Activated CD4-positive, alpha-beta T cell treated with anti-CD3 and anti-CD28 coated beads for 36 hours (primary cell): ENCODE results near the gene P3H1. TPM values are rescaled to one million over a fixed set of nuclear protein-coding genes. Genes with fewer than 3 reads are reported as not detected.

ENCODE experiments used
- ATAC-seq: fragments of 200-7000 bp; cut with Tn5 transposase; one replicate; pipeline ENCODE4 v1.10.0; 2021; ENCODE audit warnings: mild to moderate bottlenecking, moderate library complexity
- CTCF ChIA-PET: fragments of 350-600 bp; sonication (Branson Sonifier 250); formaldehyde crosslinking; loops from one replicate; lab custom pipeline; 2021; ENCODE audit warnings: antibody characterized with exemption; lab: Charles Lee
- POLR2A ChIA-PET: fragments of 350-600 bp; sonication (Branson Sonifier 250); formaldehyde crosslinking; loops from one replicate; lab custom pipeline; 2021; ENCODE audit warnings: antibody characterized with exemption, inconsistent platforms; lab: Charles Lee
- DNase-seq: peaks from one replicate; pipeline ENCODE4 v3.0.0-alpha.2; 2020
- H3K27ac Mint-ChIP-seq: one replicate; pipeline ENCODE4 v1.8.0; 2021; ENCODE audit warnings: mixed read lengths
- H3K27me3 Mint-ChIP-seq: one replicate; pipeline ENCODE4 v1.8.0; 2021; ENCODE audit warnings: mixed read lengths
- H3K36me3 Mint-ChIP-seq: one replicate; pipeline ENCODE4 v1.8.0; 2021; ENCODE audit warnings: low read depth, mixed read lengths
- H3K4me1 Mint-ChIP-seq: one replicate; pipeline ENCODE4 v1.8.0; 2021; ENCODE audit warnings: mixed read lengths
- H3K4me3 Mint-ChIP-seq: one replicate; pipeline ENCODE4 v1.8.0; 2021; ENCODE audit warnings: mild to moderate bottlenecking, moderate library complexity, mixed read lengths
- H3K9me3 Mint-ChIP-seq: one replicate; pipeline ENCODE4 v1.8.0; 2021; ENCODE audit warnings: low read depth, mixed read lengths
- intact Hi-C, 2 experiments: fragments of 100-400 bp; cut with DNase I in 1 of 2; cut with micrococcal nuclease in 1 of 2; formaldehyde crosslinking; loops; one replicate each; pipeline versions ENCODE4 v1.14.2 to v1.15.1; 2022 to 2024; cut with DNase I, micrococcal nuclease
- total RNA-seq, 2 experiments: library from RNA; stranded (reverse); gene quantifications; one replicate each; pipeline ENCODE4 v1.2.3, GENCODE V29; 2021

P3H1 gene
- total RNA-seq, 2 experiments from 2014 or later: 24.3 to 28.8 TPM

- ChIA-PET CTCF (no interaction called here), POLR2A (no interaction called here)
- Mint-ChIP-seq H3K4me3 (no peak overlapping the region), H3K4me1 (peaks cover 10% of the 10 kb centered on the region), H3K27me3 (no peaks in the 10 kb centered on the region), H3K27ac (no peak overlapping the region), H3K9me3 (no peaks in the 10 kb centered on the region), H3K36me3 (peaks cover 7% of the 10 kb centered on the region)
- intact Hi-C loops: no loop called here
- no peak for DNase-seq
- no peak for ATAC-seq
These were observed 21.2 kb upstream of the P3H1 start for GRCh38 chr1:42788021-42788420.

- no peak overlapping the region for H3K4me3 Mint-ChIP-seq
These were observed 19.3 kb upstream of the P3H1 start for GRCh38 chr1:42786097-42786496.

GRCh38 chr1:42784946-42785693 is 18.3 kb upstream of the P3H1 start, which contains the start of gene TMEM269:
Gene TMEM269, plus strand, starts transcription at chr1:42784991. Its CDS starts 4,903 bp downstream, at chr1:42789894.
- peak; percentile 75 for DNase-seq
- H3K27me3 Mint-ChIP-seq: no peaks in the 10 kb centered on the region
- ChIA-PET POLR2A (interaction anchor here (0.7 kb wide), 1 partner anchor 61 kb away, joined by 4 read pairs; the partner anchor contains the start of gene ZNF691), CTCF (interaction anchor here (1.2 to 2.1 kb wide), 2 partner anchors 12 to 288 kb away, joined by 3 to 9 read pairs; no protein-coding TSS in a partner anchor)
- H3K9me3 Mint-ChIP-seq: no peaks in the 10 kb centered on the region
- ATAC-seq: peak; percentile 94
- peak within 1 kb of the TSS; percentile 48 for H3K4me3 Mint-ChIP-seq
- peak within 1 kb of the TSS; percentile 78 for H3K27ac Mint-ChIP-seq
- peaks cover 10% of the 10 kb centered on the region for H3K4me1 Mint-ChIP-seq
- intact Hi-C loops: no loop called here
- peaks cover 21% of the 10 kb centered on the region for H3K36me3 Mint-ChIP-seq

More at GRCh38 chr1:42786097-42786496, 19.3 kb upstream of the P3H1 start:
- POLR2A ChIA-PET: no interaction called here
- Mint-ChIP-seq H3K4me1 (peaks cover 10% of the 10 kb centered on the region), H3K9me3 (no peaks in the 10 kb centered on the region), H3K27me3 (no peaks in the 10 kb centered on the region), H3K36me3 (peaks cover 15% of the 10 kb centered on the region), H3K27ac (peak overlapping the region; percentile 7)
- DNase-seq (no peak), ATAC-seq (no peak)
- CTCF ChIA-PET: no interaction called here
- intact Hi-C loops: no loop called here

- CTCF ChIA-PET: interaction anchor here (0.5 to 2.1 kb wide), 4 partner anchors 11 to 289 kb away, joined by 3 to 9 read pairs (median 4); partner anchors contain the start of genes C1orf50 and P3H1
- peaks cover 21% of the 10 kb centered on the region for H3K36me3 Mint-ChIP-seq
- intact Hi-C loops: no loop called here
These were observed 17.7 kb upstream of the P3H1 start for GRCh38 chr1:42784547-42784945.

GRCh38 chr1:42783092-42783491 is 16.3 kb upstream of the P3H1 start:
- Mint-ChIP-seq H3K36me3 (peaks cover 27% of the 10 kb centered on the region), H3K27me3 (no peaks in the 10 kb centered on the region)
- POLR2A ChIA-PET: no interaction called here

More at GRCh38 chr1:42784547-42784945, 17.7 kb upstream of the P3H1 start:
- Mint-ChIP-seq H3K4me3 (no peak overlapping the region), H3K27me3 (no peaks in the 10 kb centered on the region), H3K27ac (no peak overlapping the region), H3K4me1 (peaks cover 10% of the 10 kb centered on the region), H3K9me3 (no peaks in the 10 kb centered on the region)
- no peak for ATAC-seq
- POLR2A ChIA-PET: interaction anchor here (0.7 kb wide), 1 partner anchor 62 kb away, joined by 4 read pairs; the partner anchor contains the start of gene ZNF691
- no peak for DNase-seq

GRCh38 chr1:42780176-42780575 is 13.3 kb upstream of the P3H1 start:
- CTCF ChIA-PET: interaction anchor here (0.6 to 3.6 kb wide), 5 partner anchors 11 to 293 kb away, joined by 3 to 31 read pairs (median 4); partner anchors contain the start of gene ZNF691
- POLR2A ChIA-PET: no interaction called here
- no peaks in the 10 kb centered on the region for H3K27me3 Mint-ChIP-seq
- no peak overlapping the region for H3K4me3 Mint-ChIP-seq
- intact Hi-C loops: no loop called here
- H3K4me1 Mint-ChIP-seq: peaks cover 4% of the 10 kb centered on the region
- DNase-seq (no peak), ATAC-seq (no peak)
- H3K36me3 Mint-ChIP-seq: peaks cover 47% of the 10 kb centered on the region
- H3K27ac Mint-ChIP-seq: no peak overlapping the region
- no peaks in the 10 kb centered on the region for H3K9me3 Mint-ChIP-seq

More at GRCh38 chr1:42783092-42783491, 16.3 kb upstream of the P3H1 start:
- Mint-ChIP-seq H3K4me3 (no peak overlapping the region), H3K9me3 (no peaks in the 10 kb centered on the region), H3K4me1 (peaks cover 12% of the 10 kb centered on the region), H3K27ac (no peak overlapping the region)
- intact Hi-C loops: no loop called here
- CTCF ChIA-PET: interaction anchor here (0.5 to 2.1 kb wide), 5 partner anchors 12 to 290 kb away, joined by 3 to 9 read pairs (median 5); partner anchors contain the start of genes C1orf50 and P3H1
- ATAC-seq (no peak), DNase-seq (no peak)

GRCh38 chr1:42779725-42780124 is 12.9 kb upstream of the P3H1 start:
- intact Hi-C loops: loop anchor here in 1 of 2 experiments (2.0 kb wide), 1 partner anchor 293 kb away; no protein-coding TSS in a partner anchor
- Mint-ChIP-seq H3K27me3 (no peaks in the 10 kb centered on the region), H3K4me1 (peaks cover 8% of the 10 kb centered on the region), H3K36me3 (peaks cover 51% of the 10 kb centered on the region), H3K9me3 (no peaks in the 10 kb centered on the region), H3K27ac (peak overlapping the region; percentile 55), H3K4me3 (no peak overlapping the region)
- CTCF ChIA-PET: interaction anchor here (0.6 to 3.6 kb wide), 6 partner anchors 10 to 736 kb away, joined by 3 to 31 read pairs (median 4); partner anchors contain the start of gene ZNF691
- ATAC-seq (no peak), DNase-seq (no peak)
- POLR2A ChIA-PET: no interaction called here

- Mint-ChIP-seq H3K36me3 (peaks cover 53% of the 10 kb centered on the region), H3K27me3 (no peaks in the 10 kb centered on the region), H3K27ac (no peak overlapping the region), H3K4me1 (peaks cover 14% of the 10 kb centered on the region), H3K4me3 (no peak overlapping the region), H3K9me3 (no peaks in the 10 kb centered on the region)
- ChIA-PET CTCF (interaction anchor here (0.6 to 3.6 kb wide), 11 partner anchors 8 to 295 kb away, joined by 3 to 31 read pairs (median 5); partner anchors contain the start of genes C1orf50, P3H1 and ZNF691), POLR2A (interaction anchor here (0.6 to 1.5 kb wide), 4 partner anchors 13 to 184 kb away, joined by 3 to 6 read pairs (median 4); no protein-coding TSS in a partner anchor)
- ATAC-seq: peak; percentile 79
- intact Hi-C loops: loop anchor here (1.0 to 2.0 kb wide), 3 partner anchors 135 to 295 kb away; no protein-coding TSS in a partner anchor
- peak; percentile 55 for DNase-seq
These were observed 11.0 kb upstream of the P3H1 start for GRCh38 chr1:42777852-42778251.

GRCh38 chr1:42776502-42776901 is 9.7 kb upstream of the P3H1 start:
- Mint-ChIP-seq H3K4me3 (no peak overlapping the region), H3K4me1 (peaks cover 22% of the 10 kb centered on the region), H3K36me3 (peaks cover 53% of the 10 kb centered on the region), H3K9me3 (no peaks in the 10 kb centered on the region), H3K27ac (no peak overlapping the region), H3K27me3 (no peaks in the 10 kb centered on the region)
- intact Hi-C loops: no loop called here
- ATAC-seq (no peak), DNase-seq (no peak)
- CTCF ChIA-PET: interaction anchor here (0.7 to 3.3 kb wide), 7 partner anchors 10 to 297 kb away, joined by 3 to 21 read pairs (median 4); partner anchors contain the start of genes C1orf50, P3H1 and ZNF691
- POLR2A ChIA-PET: interaction anchor here (0.6 kb wide), 1 partner anchor 9 kb away, joined by 3 read pairs; the partner anchor contains the start of gene C1orf50

GRCh38 chr1:42774928-42775526 is 8.2 kb upstream of the P3H1 start:
- Mint-ChIP-seq H3K36me3 (peaks cover 50% of the 10 kb centered on the region), H3K4me3 (no peak overlapping the region), H3K27ac (no peak overlapping the region), H3K4me1 (peaks cover 30% of the 10 kb centered on the region), H3K27me3 (no peaks in the 10 kb centered on the region), H3K9me3 (no peaks in the 10 kb centered on the region)
- intact Hi-C loops: no loop called here
- ChIA-PET CTCF (interaction anchor here (0.6 kb wide), 1 partner anchor 601 kb away, joined by 3 read pairs; no protein-coding TSS in a partner anchor), POLR2A (no interaction called here)
- no peak for DNase-seq
- ATAC-seq: no peak

GRCh38 chr1:42773420-42773819 is 6.6 kb upstream of the P3H1 start:
- DNase-seq (no peak), ATAC-seq (peak; percentile 54)
- CTCF ChIA-PET: interaction anchor here (0.9 to 1.2 kb wide), 3 partner anchors 10 to 148 kb away, joined by 3 read pairs; partner anchors contain the start of gene TMEM269
- Mint-ChIP-seq H3K36me3 (peaks cover 56% of the 10 kb centered on the region), H3K9me3 (no peaks in the 10 kb centered on the region), H3K4me3 (no peak overlapping the region), H3K27me3 (no peaks in the 10 kb centered on the region), H3K27ac (no peak overlapping the region), H3K4me1 (peaks cover 43% of the 10 kb centered on the region)
- POLR2A ChIA-PET: no interaction called here
- intact Hi-C loops: no loop called here
